ENCODE data around the gene TM4SF18. TPM values are rescaled to one million over a fixed set of nuclear protein-coding genes. Genes with fewer than 3 reads are reported as not detected.

TM4SF18 gene
- total and polyA plus RNA-seq, 2 experiments from 2014 or later: 1.6 to 2.0 TPM

GRCh38 chr3:149321136-149321535 lies 12.3 kb downstream of the TM4SF18 start (continued):
- no peak for TF ChIP-seq ETS1 (IDR thresholded peaks at IDR 0.05)

GRCh38 chr3:149319750-149320149 lies 13.7 kb downstream of the TM4SF18 start:
- H3K9me2 ChIP-seq (ENCODE audit: insufficient read depth): peaks cover 2% of the 10 kb centered on the region; the same call in 1 of the 2 replicates
- no peaks in the 10 kb centered on the region for H3K79me2 ChIP-seq (replicated peaks; ENCODE audit: insufficient read depth)
- no peaks in the 10 kb centered on the region for H3K36me3 ChIP-seq (ENCODE audit: insufficient read depth)
- H2AFZ ChIP-seq: no peak overlapping the region
- Mint-ChIP-seq H3K4me1 (peaks cover 6% of the 10 kb centered on the region; the same call in 2 of the 3 replicates), H3K36me3 (ENCODE audit: low read depth) (no peaks in the 10 kb centered on the region; the same call in 2 of the 3 replicates), H3K9me3 (no peaks in the 10 kb centered on the region), H3K27ac (no peak overlapping the region), H3K27me3 (ENCODE audit: insufficient read depth, low read depth, poor library complexity) (peaks cover 7% of the 10 kb centered on the region), H3K4me3 (no peak overlapping the region)
- no peaks in the 10 kb centered on the region for H3F3A ChIP-seq (replicated peaks; ENCODE audit: low read depth)
- ATAC-seq (peak; percentile 35; the same call in 1 of the 3 replicates), DNase-seq (ENCODE audit: low spot score) (no peak)
- H3K27me3 ChIP-seq (ENCODE audit: insufficient read depth): no peaks in the 10 kb centered on the region
- no peaks in the 10 kb centered on the region for H3K4me1 ChIP-seq (ENCODE audit: insufficient read depth)
- no peak overlapping the region for H3K27ac ChIP-seq (ENCODE audit: low read depth)
- H3K4me2 ChIP-seq: no peak overlapping the region
- no peaks in the 10 kb centered on the region for H4K20me1 ChIP-seq (replicated peaks; ENCODE audit: insufficient read depth)
- no peak overlapping the region for H3K4me3 ChIP-seq
- TF ChIP-seq POLR2AphosphoS5 (IDR thresholded peaks at IDR 0.05; ENCODE audit: low read depth): no peak
- TF ChIP-seq, protein P1, sequence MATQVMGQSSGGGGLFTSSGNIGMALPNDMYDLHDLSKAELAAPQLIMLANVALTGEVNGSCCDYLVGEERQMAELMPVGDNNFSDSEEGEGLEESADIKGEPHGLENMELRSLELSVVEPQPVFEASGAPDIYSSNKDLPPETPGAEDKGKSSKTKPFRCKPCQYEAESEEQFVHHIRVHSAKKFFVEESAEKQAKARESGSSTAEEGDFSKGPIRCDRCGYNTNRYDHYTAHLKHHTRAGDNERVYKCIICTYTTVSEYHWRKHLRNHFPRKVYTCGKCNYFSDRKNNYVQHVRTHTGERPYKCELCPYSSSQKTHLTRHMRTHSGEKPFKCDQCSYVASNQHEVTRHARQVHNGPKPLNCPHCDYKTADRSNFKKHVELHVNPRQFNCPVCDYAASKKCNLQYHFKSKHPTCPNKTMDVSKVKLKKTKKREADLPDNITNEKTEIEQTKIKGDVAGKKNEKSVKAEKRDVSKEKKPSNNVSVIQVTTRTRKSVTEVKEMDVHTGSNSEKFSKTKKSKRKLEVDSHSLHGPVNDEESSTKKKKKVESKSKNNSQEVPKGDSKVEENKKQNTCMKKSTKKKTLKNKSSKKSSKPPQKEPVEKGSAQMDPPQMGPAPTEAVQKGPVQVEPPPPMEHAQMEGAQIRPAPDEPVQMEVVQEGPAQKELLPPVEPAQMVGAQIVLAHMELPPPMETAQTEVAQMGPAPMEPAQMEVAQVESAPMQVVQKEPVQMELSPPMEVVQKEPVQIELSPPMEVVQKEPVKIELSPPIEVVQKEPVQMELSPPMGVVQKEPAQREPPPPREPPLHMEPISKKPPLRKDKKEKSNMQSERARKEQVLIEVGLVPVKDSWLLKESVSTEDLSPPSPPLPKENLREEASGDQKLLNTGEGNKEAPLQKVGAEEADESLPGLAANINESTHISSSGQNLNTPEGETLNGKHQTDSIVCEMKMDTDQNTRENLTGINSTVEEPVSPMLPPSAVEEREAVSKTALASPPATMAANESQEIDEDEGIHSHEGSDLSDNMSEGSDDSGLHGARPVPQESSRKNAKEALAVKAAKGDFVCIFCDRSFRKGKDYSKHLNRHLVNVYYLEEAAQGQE (IDR thresholded peaks at IDR 0.05; ENCODE audit: unreplicated experiment): no peak
- TF ChIP-seq, protein P2, sequence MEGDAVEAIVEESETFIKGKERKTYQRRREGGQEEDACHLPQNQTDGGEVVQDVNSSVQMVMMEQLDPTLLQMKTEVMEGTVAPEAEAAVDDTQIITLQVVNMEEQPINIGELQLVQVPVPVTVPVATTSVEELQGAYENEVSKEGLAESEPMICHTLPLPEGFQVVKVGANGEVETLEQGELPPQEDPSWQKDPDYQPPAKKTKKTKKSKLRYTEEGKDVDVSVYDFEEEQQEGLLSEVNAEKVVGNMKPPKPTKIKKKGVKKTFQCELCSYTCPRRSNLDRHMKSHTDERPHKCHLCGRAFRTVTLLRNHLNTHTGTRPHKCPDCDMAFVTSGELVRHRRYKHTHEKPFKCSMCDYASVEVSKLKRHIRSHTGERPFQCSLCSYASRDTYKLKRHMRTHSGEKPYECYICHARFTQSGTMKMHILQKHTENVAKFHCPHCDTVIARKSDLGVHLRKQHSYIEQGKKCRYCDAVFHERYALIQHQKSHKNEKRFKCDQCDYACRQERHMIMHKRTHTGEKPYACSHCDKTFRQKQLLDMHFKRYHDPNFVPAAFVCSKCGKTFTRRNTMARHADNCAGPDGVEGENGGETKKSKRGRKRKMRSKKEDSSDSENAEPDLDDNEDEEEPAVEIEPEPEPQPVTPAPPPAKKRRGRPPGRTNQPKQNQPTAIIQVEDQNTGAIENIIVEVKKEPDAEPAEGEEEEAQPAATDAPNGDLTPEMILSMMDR (conservative IDR thresholded peaks at IDR 0.05; ENCODE audit: low read depth in 2 of 2): no peak
- no peak for TF ChIP-seq ETS1 (IDR thresholded peaks at IDR 0.05)
- no peak for TF ChIP-seq CREB1 (CRISPR knock-in tag; IDR thresholded peaks at IDR 0.05; ENCODE audit: low read depth)
- no peak for TF ChIP-seq ZNF331 (CRISPR knock-in tag; IDR thresholded peaks at IDR 0.05; ENCODE audit: low read depth)
- TF ChIP-seq JUNB (IDR thresholded peaks at IDR 0.05; ENCODE audit: unreplicated experiment): no peak
- TF ChIP-seq, protein P3, sequence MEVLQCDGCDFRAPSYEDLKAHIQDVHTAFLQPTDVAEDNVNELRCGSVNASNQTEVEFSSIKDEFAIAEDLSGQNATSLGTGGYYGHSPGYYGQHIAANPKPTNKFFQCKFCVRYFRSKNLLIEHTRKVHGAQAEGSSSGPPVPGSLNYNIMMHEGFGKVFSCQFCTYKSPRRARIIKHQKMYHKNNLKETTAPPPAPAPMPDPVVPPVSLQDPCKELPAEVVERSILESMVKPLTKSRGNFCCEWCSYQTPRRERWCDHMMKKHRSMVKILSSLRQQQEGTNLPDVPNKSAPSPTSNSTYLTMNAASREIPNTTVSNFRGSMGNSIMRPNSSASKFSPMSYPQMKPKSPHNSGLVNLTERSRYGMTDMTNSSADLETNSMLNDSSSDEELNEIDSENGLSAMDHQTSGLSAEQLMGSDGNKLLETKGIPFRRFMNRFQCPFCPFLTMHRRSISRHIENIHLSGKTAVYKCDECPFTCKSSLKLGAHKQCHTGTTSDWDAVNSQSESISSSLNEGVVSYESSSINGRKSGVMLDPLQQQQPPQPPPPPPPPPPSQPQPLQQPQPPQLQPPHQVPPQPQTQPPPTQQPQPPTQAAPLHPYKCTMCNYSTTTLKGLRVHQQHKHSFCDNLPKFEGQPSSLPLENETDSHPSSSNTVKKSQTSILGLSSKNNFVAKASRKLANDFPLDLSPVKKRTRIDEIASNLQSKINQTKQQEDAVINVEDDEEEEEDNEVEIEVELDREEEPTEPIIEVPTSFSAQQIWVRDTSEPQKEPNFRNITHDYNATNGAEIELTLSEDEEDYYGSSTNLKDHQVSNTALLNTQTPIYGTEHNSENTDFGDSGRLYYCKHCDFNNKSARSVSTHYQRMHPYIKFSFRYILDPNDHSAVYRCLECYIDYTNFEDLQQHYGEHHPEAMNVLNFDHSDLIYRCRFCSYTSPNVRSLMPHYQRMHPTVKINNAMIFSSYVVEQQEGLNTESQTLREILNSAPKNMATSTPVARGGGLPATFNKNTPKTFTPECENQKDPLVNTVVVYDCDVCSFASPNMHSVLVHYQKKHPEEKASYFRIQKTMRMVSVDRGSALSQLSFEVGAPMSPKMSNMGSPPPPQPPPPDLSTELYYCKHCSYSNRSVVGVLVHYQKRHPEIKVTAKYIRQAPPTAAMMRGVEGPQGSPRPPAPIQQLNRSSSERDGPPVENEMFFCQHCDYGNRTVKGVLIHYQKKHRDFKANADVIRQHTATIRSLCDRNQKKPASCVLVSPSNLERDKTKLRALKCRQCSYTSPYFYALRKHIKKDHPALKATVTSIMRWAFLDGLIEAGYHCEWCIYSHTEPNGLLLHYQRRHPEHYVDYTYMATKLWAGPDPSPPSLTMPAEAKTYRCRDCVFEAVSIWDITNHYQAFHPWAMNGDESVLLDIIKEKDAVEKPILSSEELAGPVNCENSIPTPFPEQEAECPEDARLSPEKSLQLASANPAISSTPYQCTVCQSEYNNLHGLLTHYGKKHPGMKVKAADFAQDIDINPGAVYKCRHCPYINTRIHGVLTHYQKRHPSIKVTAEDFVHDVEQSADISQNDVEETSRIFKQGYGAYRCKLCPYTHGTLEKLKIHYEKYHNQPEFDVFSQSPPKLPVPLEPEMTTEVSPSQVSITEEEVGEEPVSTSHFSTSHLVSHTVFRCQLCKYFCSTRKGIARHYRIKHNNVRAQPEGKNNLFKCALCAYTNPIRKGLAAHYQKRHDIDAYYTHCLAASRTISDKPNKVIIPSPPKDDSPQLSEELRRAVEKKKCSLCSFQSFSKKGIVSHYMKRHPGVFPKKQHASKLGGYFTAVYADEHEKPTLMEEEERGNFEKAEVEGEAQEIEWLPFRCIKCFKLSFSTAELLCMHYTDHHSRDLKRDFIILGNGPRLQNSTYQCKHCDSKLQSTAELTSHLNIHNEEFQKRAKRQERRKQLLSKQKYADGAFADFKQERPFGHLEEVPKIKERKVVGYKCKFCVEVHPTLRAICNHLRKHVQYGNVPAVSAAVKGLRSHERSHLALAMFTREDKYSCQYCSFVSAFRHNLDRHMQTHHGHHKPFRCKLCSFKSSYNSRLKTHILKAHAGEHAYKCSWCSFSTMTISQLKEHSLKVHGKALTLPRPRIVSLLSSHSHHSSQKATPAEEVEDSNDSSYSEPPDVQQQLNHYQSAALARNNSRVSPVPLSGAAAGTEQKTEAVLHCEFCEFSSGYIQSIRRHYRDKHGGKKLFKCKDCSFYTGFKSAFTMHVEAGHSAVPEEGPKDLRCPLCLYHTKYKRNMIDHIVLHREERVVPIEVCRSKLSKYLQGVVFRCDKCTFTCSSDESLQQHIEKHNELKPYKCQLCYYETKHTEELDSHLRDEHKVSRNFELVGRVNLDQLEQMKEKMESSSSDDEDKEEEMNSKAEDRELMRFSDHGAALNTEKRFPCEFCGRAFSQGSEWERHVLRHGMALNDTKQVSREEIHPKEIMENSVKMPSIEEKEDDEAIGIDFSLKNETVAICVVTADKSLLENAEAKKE (CRISPR knock-in tag; IDR thresholded peaks at IDR 0.05): no peak
- no peak for TF ChIP-seq EZH2 (IDR thresholded peaks at IDR 0.05; ENCODE audit: low read depth, unreplicated experiment)
- TF ChIP-seq STAT1 (IDR thresholded peaks at IDR 0.05; ENCODE audit: unreplicated experiment): no peak
- no peak for TF ChIP-seq EZH2phosphoT487 (IDR thresholded peaks at IDR 0.05; ENCODE audit: unreplicated experiment)
- no peak for TF ChIP-seq NANOG (IDR thresholded peaks at IDR 0.05; ENCODE audit: borderline replicate concordance)
